ENCODE results near the gene FAM110D. TPM values are rescaled to one million over a fixed set of nuclear protein-coding genes. Genes with fewer than 3 reads are reported as not detected.

The FAM110D gene
- total RNA-seq, 1 donor from 2014 or later, result not detected

- Mint-ChIP-seq H3K4me3 (ENCODE audit: unreplicated experiment) (no peak overlapping the region), H3K27ac (ENCODE audit: unreplicated experiment) (no peak overlapping the region), H3K9me3 (ENCODE audit: unreplicated experiment) (no peaks in the 10 kb centered on the region), H3K36me3 (ENCODE audit: unreplicated experiment) (no peaks in the 10 kb centered on the region), H3K4me1 (ENCODE audit: unreplicated experiment) (peaks cover 7% of the 10 kb centered on the region), H3K27me3 (ENCODE audit: unreplicated experiment) (no peaks in the 10 kb centered on the region)
- TF ChIP-seq CTCF (IDR thresholded peaks at IDR 0.05), result no peak
- DNase-seq (ENCODE audit: extremely low spot score, unreplicated experiment), result no peak
These were observed 16.5 kb downstream of the FAM110D start for GRCh38 chr1:26175346-26175745.

- peaks cover 5% of the 10 kb centered on the region for H3K4me1 Mint-ChIP-seq (ENCODE audit: unreplicated experiment)
- H3K36me3 Mint-ChIP-seq (ENCODE audit: unreplicated experiment), result no peaks in the 10 kb centered on the region
- no peak for DNase-seq (ENCODE audit: extremely low spot score, unreplicated experiment)
- H3K27ac Mint-ChIP-seq (ENCODE audit: unreplicated experiment), result peak within 1 kb of the TSS; percentile 18
- H3K4me3 Mint-ChIP-seq (ENCODE audit: unreplicated experiment), result no peak within 1 kb of the TSS
- H3K9me3 Mint-ChIP-seq (ENCODE audit: unreplicated experiment), result no peaks in the 10 kb centered on the region
- no peaks in the 10 kb centered on the region for H3K27me3 Mint-ChIP-seq (ENCODE audit: unreplicated experiment)
- no peak for TF ChIP-seq CTCF (IDR thresholded peaks at IDR 0.05)
These were observed 18.4 kb downstream of the FAM110D start, which contains the start of gene CNKSR1 for GRCh38 chr1:26177182-26177684. CNKSR1 (plus strand) TSS chr1:26177491; CDS start chr1:26177548, 57 bp downstream.

- no peak for TF ChIP-seq CTCF (IDR thresholded peaks at IDR 0.05)
- H3K9me3 Mint-ChIP-seq (ENCODE audit: unreplicated experiment), result no peaks in the 10 kb centered on the region
- no peak overlapping the region for H3K27ac Mint-ChIP-seq (ENCODE audit: unreplicated experiment)
- no peaks in the 10 kb centered on the region for H3K36me3 Mint-ChIP-seq (ENCODE audit: unreplicated experiment)
- DNase-seq (ENCODE audit: extremely low spot score, unreplicated experiment), result no peak
- H3K27me3 Mint-ChIP-seq (ENCODE audit: unreplicated experiment), result no peaks in the 10 kb centered on the region
- no peak overlapping the region for H3K4me3 Mint-ChIP-seq (ENCODE audit: unreplicated experiment)
- peaks cover 5% of the 10 kb centered on the region for H3K4me1 Mint-ChIP-seq (ENCODE audit: unreplicated experiment)
These were observed 21.2 kb downstream of the FAM110D start for GRCh38 chr1:26180010-26180506.

- no peaks in the 10 kb centered on the region for H3K27me3 Mint-ChIP-seq (ENCODE audit: unreplicated experiment)
- no peaks in the 10 kb centered on the region for H3K9me3 Mint-ChIP-seq (ENCODE audit: unreplicated experiment)
- H3K4me3 Mint-ChIP-seq (ENCODE audit: unreplicated experiment), result no peak overlapping the region
- no peaks in the 10 kb centered on the region for H3K36me3 Mint-ChIP-seq (ENCODE audit: unreplicated experiment)
- H3K4me1 Mint-ChIP-seq (ENCODE audit: unreplicated experiment), result peaks cover 5% of the 10 kb centered on the region
- no peak for DNase-seq (ENCODE audit: extremely low spot score, unreplicated experiment)
- H3K27ac Mint-ChIP-seq (ENCODE audit: unreplicated experiment), result no peak overlapping the region
- TF ChIP-seq CTCF (IDR thresholded peaks at IDR 0.05), result no peak
These were observed 22.9 kb downstream of the FAM110D start for GRCh38 chr1:26181586-26182382.

- peaks cover 5% of the 10 kb centered on the region for H3K4me1 Mint-ChIP-seq (ENCODE audit: unreplicated experiment)
- H3K4me3 Mint-ChIP-seq (ENCODE audit: unreplicated experiment), result no peak overlapping the region
- TF ChIP-seq CTCF (IDR thresholded peaks at IDR 0.05), result no peak
- no peak for DNase-seq (ENCODE audit: extremely low spot score, unreplicated experiment)
- H3K27me3 Mint-ChIP-seq (ENCODE audit: unreplicated experiment), result no peaks in the 10 kb centered on the region
- H3K9me3 Mint-ChIP-seq (ENCODE audit: unreplicated experiment), result no peaks in the 10 kb centered on the region
- no peak overlapping the region for H3K27ac Mint-ChIP-seq (ENCODE audit: unreplicated experiment)
- no peaks in the 10 kb centered on the region for H3K36me3 Mint-ChIP-seq (ENCODE audit: unreplicated experiment)
These were observed 23.5 kb downstream of the FAM110D start for GRCh38 chr1:26182383-26182696.

Measured in osteocyte (in vitro differentiated cells).